Measurements from ENCODE around the gene CFAP206.

DNA sequence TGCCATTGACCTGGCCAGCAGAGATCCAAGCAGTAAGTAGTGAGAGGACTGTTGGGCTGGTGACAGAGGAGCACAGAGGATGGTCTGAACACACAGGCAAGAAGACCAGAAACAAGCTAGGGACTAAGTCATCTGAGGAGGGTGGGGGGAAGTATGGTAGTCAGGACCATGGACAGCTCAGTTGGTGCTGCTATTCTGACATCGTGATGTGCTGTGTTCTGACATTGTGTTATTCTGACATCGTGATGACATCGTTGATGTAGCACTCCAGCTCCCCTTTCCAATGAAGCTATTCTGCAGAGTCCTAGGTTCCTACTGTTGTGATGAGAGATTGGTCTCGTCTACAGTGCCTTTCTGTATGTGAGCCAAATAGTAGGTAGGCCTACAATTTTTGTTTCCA lies 28.7 kb downstream of the CFAP206 start:
- TF ChIP-seq, protein P1, sequence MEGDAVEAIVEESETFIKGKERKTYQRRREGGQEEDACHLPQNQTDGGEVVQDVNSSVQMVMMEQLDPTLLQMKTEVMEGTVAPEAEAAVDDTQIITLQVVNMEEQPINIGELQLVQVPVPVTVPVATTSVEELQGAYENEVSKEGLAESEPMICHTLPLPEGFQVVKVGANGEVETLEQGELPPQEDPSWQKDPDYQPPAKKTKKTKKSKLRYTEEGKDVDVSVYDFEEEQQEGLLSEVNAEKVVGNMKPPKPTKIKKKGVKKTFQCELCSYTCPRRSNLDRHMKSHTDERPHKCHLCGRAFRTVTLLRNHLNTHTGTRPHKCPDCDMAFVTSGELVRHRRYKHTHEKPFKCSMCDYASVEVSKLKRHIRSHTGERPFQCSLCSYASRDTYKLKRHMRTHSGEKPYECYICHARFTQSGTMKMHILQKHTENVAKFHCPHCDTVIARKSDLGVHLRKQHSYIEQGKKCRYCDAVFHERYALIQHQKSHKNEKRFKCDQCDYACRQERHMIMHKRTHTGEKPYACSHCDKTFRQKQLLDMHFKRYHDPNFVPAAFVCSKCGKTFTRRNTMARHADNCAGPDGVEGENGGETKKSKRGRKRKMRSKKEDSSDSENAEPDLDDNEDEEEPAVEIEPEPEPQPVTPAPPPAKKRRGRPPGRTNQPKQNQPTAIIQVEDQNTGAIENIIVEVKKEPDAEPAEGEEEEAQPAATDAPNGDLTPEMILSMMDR (IDR thresholded peaks at IDR 0.05 in 8 of 11, conservative IDR thresholded peaks at IDR 0.05 in 3 of 11), result no peak
- TF ChIP-seq POLR2A (IDR thresholded peaks at IDR 0.05) (no peak), POLR2AphosphoS5 (IDR thresholded peaks at IDR 0.05) (no peak)

Data from spleen (tissue), 7 donors.